GM18909 (cell line): ENCODE data around the gene EDEM3.

Experiments
- ATAC-seq: cut with Tn5 transposase; IDR thresholded peaks from one replicate; pipeline ENCODE4 v1.9.1; 2021; ENCODE audit warnings: mild to moderate bottlenecking; ENCODE audit not compliant: unreplicated experiment, poor library complexity

The EDEM3 gene

GRCh38 chr1:184745110-184745509 lies 9.5 kb downstream of the EDEM3 start:
- ATAC-seq, result no peak

- ATAC-seq, result peak; percentile 54
Observed at GRCh38 chr1:184743062-184743756, 11.4 kb downstream of the EDEM3 start.

GRCh38 chr1:184740344-184740743 lies 14.3 kb downstream of the EDEM3 start:
- ATAC-seq, result no peak

GRCh38 chr1:184739796-184740195 lies 14.9 kb downstream of the EDEM3 start:
- ATAC-seq, result no peak

- ATAC-seq, result no peak
Observed at GRCh38 chr1:184739070-184739469, 15.6 kb downstream of the EDEM3 start.

- peak; percentile 65 for ATAC-seq
Observed at GRCh38 chr1:184734980-184735379, 19.7 kb downstream of the EDEM3 start.

- no peak for ATAC-seq
Observed at GRCh38 chr1:184724843-184725242, 29.8 kb downstream of the EDEM3 start.

GRCh38 chr1:184716158-184716557 lies 38.5 kb downstream of the EDEM3 start:
- ATAC-seq, result no peak

- no peak for ATAC-seq
Observed at GRCh38 chr1:184709418-184709817, 45.2 kb downstream of the EDEM3 start.

- no peak for ATAC-seq
Observed at GRCh38 chr1:184708084-184708676, 46.5 kb downstream of the EDEM3 start.

- ATAC-seq, result no peak
Observed at GRCh38 chr1:184705271-184705670, 49.4 kb downstream of the EDEM3 start.

GRCh38 chr1:184701816-184702215 lies 52.8 kb downstream of the EDEM3 start:
- ATAC-seq, result no peak

- ATAC-seq, result no peak
Observed at GRCh38 chr1:184698969-184699368, 55.7 kb downstream of the EDEM3 start.

GRCh38 chr1:184698016-184698415 lies 56.6 kb downstream of the EDEM3 start:
- no peak for ATAC-seq

GRCh38 chr1:184696403-184696802 lies 58.3 kb downstream of the EDEM3 start:
- no peak for ATAC-seq

GRCh38 chr1:184695023-184695422 lies 59.6 kb downstream of the EDEM3 start:
- ATAC-seq, result no peak

GRCh38 chr1:184693011-184693410 lies 61.6 kb downstream of the EDEM3 start:
- ATAC-seq, result no peak

- ATAC-seq, result no peak
Observed at GRCh38 chr1:184691719-184692324, 62.8 kb downstream of the EDEM3 start.

- ATAC-seq, result no peak
Observed at GRCh38 chr1:184686540-184686939, 68.1 kb downstream of the EDEM3 start.

GRCh38 chr1:184685116-184685515 lies 69.5 kb downstream of the EDEM3 start:
- no peak for ATAC-seq

- no peak for ATAC-seq
Observed at GRCh38 chr1:184684285-184685074, 70.2 kb downstream of the EDEM3 start.
